HG03354 (cell line): ENCODE measurements around the gene SGO2.
"Not testable (repeated sequence)": the region's sequence is repeated elsewhere in the genome, so short reads cannot be mapped to it uniquely, and the experiment has no call there.

Experiments used
- ATAC-seq: cut with Tn5 transposase; IDR thresholded peaks from one replicate; pipeline ENCODE4 v1.9.1; 2021; ENCODE audit warnings: mild to moderate bottlenecking; ENCODE audit not compliant: unreplicated experiment, poor library complexity, severe bottlenecking

SGO2 gene

DNA sequence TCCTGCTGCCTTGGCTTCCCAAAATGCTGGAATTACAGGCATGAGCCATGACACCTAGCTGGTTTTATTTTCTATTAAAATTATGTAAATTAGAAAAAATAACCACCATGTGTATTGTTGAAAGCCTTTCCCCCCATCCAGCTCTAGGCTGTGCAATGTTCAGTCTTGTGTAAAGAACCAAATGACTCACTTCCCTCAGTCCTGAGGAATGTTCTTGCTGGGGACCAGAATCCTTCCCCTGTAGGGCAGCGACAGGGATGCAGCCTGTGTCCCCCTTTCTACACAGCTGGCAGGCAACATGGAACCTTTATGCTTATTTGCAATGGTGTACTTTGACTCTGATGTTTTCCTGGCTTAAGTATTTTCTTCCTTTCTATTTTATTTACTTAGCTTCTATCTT lies 89.2 kb downstream of the SGO2 start:
- peak; percentile 54 for ATAC-seq

- peak; percentile 58 for ATAC-seq
Measured at GRCh38 chr2:200616193-200616592, 90.2 kb downstream of the SGO2 start.

DNA sequence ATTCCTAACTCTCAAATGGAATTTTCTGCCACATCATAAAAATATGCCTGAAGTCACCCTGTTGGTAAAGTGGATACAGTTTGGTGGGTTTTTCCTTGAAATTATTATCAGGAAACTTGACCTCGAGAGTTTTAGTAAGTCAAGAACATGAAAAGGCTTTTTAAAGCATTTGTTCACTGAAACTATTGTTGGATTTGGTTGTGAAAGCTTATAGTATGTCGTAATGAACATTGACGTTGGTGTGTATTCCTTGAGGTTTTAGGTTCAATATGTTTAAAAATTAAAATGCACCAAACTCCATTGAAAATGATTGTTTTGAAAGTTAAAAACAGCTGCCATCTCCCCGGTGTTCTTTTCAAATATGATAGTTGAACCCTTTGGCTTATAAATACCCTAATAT lies 90.6 kb downstream of the SGO2 start:
- no peak for ATAC-seq

DNA sequence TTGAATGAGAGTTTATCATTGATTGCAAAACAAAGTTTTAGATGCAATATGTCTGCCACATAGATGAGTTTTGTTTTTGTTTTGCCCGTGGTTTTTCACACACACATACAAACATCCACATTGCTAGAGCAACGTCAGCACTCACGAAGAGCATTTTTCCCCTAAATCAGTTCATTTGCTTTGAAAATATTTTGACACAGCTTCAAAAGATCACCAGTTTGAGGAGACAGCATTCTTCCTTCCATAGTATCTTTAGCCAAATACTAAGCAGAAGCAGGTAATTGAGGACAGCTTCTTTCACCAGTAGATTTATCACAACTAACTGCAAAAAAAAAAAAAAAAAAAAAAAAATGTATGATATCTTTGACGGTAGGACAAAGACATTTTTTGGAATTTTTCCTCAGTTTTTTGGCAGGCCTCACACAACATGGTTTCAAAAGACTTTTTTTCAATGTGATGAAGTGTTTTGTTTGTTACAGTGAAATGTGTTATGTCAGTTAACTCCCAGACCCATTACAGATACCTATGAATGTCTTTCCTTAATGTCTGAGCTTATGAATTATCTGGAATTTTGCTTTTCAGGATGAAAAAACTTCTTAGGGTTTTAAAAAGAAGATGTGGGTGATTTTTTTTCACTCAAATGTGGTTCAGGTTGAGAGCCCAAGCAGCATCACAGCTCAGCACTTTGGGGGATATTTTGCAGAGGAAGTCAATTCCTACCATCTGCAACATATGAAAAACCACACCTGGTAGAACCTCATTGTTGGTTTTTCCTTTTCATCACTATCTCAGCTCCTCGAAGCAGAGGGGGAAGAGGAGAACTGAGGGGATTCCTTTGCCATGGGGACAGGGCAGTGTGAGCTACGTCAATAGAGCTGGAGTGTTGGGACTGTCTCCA lies 91.4 kb downstream of the SGO2 start:
- no peak for ATAC-seq

- ATAC-seq: no peak
Measured at GRCh38 chr2:200618054-200618419, 92.0 kb downstream of the SGO2 start.

- no peak for ATAC-seq
Measured at GRCh38 chr2:200618590-200619021, 92.6 kb downstream of the SGO2 start.

GRCh38 chr2:200619279-200619678 lies 93.3 kb downstream of the SGO2 start:
- no peak for ATAC-seq

DNA sequence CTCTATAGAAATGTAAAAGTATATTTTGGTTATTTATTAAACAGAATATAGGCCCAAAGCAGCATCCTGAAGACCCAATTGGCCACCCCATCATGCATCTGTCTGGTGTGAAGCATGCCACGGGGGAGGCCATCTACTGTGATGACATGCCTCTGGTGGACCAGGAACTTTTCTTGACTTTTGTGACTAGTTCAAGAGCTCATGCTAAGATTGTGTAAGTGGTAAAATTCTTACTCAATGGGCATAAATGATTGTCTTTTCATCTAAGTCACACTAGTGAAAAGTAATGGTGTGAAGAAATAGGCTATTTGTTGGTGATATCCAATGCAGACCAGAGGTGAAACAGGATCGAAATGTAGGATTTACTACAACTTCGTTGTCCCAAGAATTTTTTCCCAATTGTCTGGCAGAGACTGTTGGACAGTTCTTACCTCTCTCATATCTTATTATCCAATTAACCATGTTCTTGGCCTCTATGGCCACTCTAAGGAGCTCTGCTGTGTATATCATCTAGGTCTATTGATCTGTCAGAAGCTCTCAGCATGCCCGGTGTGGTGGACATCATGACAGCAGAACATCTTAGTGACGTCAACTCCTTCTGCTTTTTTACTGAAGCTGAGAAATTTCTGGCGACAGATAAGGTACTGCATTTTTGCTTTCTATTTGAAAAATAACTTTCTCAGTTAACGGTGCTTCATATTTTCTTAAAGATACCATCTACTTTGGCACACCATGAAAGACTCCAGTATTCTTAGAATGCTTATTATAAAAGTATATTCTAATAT lies 94.8 kb downstream of the SGO2 start:
- no peak for ATAC-seq

DNA sequence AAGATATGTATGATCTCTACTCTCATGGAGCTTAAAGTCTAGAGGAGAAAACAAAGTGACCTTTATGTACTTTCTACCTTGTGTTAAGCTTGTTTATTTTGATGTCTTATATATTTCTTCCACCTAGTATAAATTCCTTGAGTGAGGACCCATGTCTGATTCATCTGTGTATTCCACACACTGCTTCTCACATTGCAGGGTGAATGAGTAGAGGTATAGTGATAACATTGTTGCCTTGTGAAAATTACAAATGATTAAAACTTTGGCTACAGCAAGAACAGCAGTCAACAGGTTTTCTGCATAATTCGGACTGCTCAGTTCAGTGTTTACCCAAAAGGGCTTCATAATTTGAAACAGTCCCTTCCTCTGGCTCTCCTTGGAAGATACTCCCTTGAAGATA lies 96.1 kb downstream of the SGO2 start:
- no peak for ATAC-seq

DNA sequence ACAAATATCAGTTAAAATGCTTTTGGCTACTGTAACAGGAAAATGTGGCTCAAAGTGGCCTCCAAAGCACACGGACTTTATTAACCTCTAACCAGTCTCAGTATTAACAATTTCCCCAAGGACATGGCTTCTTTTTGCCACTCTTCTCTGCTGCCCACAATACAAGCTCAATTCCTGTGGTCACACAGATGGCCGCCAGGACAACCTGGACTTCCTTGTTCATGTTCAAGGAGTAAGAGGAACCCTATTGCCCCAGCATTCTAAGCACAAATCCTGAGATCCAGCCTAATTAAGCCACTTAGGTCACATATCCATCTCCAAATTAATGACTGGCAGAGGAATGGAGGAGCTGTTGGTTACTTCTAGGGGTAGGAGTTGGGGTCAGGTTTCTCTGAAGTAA lies 98.0 kb downstream of the SGO2 start:
- no peak for ATAC-seq

- ATAC-seq: no peak
Measured at GRCh38 chr2:200624658-200625057, 98.7 kb downstream of the SGO2 start.

- ATAC-seq: no peak
Measured at GRCh38 chr2:200625282-200625681, 99.3 kb downstream of the SGO2 start.

GRCh38 chr2:200625958-200626363 lies 100.0 kb downstream of the SGO2 start:
- ATAC-seq: no peak

DNA sequence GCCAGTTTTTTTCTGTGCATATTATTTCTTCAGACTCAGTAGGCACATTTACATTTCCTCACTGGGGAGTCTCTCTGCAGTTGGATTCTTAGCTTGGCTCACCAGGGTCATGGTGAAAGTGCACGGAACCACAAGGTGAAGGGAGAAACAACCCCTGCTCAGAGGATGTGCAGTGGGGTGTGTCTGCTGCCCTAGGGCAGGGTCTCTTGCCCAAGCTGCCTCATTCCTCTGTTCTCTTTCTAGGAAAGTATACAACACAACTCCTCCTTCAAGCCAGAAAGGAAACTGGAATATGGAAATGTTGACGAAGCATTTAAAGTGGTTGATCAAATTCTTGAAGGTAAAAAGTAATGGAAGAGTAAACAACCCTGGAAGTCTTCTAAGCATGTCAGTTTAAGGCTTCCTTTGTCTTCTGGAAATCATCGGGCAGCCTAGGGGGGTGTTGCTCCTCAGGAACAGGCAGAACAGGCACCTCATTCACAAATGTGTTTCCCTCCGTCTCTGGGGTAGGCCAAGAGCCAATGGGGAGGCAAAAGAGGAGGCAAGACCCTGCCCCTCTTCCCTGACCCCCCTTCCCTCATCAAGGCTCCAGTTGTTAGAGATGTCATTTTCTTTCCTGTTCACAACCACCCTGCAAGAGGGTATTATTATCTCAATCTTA lies 101.2 kb downstream of the SGO2 start:
- ATAC-seq: no peak

GRCh38 chr2:200628461-200628860 lies 102.5 kb downstream of the SGO2 start:
- ATAC-seq: not testable (repeated sequence)

DNA sequence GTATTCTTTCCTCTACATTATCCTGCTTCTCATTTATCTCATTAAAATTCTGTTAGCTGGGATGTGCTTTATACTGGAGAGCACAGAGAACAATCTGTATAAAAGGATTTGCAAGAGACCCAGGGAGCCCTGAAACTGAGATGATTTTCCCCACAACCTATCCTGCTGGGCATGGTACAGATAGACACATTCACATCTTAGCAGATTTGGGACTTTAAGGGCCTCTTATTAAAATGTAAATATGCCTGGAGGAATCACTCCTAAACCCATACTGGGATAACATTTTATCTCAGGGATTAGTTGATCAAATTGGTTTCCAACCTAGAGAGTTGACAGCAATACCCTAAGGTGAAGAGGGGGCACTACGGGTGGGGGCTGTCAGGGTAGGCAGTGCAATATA lies 105.3 kb downstream of the SGO2 start:
- ATAC-seq: no peak
